ENCODE results near the gene ALDOA. TPM values are rescaled to one million over a fixed set of nuclear protein-coding genes. Genes with fewer than 3 reads are reported as not detected.

ALDOA gene
- total and polyA plus RNA-seq, 9 of the 15 experiments (the other 6 are each of a cell fraction or from before 2014, with no cell fraction given), result 311 to 2,224 (median 1,293) TPM

GRCh38 chr16:30027588-30028437, 37.7 kb upstream of the ALDOA start:
- no peak overlapping the region for H3K4me3 ChIP-seq
- H3K9me1 ChIP-seq (ENCODE audit: control insufficient read depth, insufficient read depth, low read length), result peaks cover 4% of the 10 kb centered on the region
- WGBS (ENCODE audit: insufficient coverage, low coverage, missing lambda C conversion rate), result 0% methylated on average over 9 of the region's 13 CpGs
- no peak overlapping the region for H3K4me2 ChIP-seq (ENCODE audit: insufficient read depth, low read length)
- peaks cover 17 to 79% of the 10 kb centered on the region in 2 experiments for H3K27me3 ChIP-seq (ENCODE audit: control insufficient read depth in 2 of 2, insufficient read depth in 2 of 2, low read length in 2 of 2)
- no TSS peak for BruUV-seq (replicated peaks)
- FAIRE-seq (no peak), ATAC-seq (no peak), DNase-seq (ENCODE audit: extremely low read depth in 1 of 4, low spot score in 3 of 4) (no peak)
- H3K79me2 ChIP-seq (ENCODE audit: control insufficient read depth, insufficient read depth, low read length), result no peaks in the 10 kb centered on the region
- no peaks in the 10 kb centered on the region for H3K36me3 ChIP-seq (ENCODE audit: control insufficient read depth, insufficient read depth, low read length)
- in situ Hi-C loops (cut with MboI) (loop anchor here (10.0 kb wide), 1 partner anchor 333 kb away; no protein-coding TSS in a partner anchor), intact Hi-C loops (cut with micrococcal nuclease) (loop anchor here (10.0 kb wide), 1 partner anchor 213 kb away; the partner anchor contains the start of genes PAGR1 and PRRT2)
- ChIA-PET CTCF (ENCODE audit: low intra/inter-chr PET ratio) (no interaction called here), POLR2A (no interaction called here)
- TF ChIP-seq ZEB2 (IDR thresholded peaks at IDR 0.05) (no peak), NR2F6 (CRISPR knock-in tag; IDR thresholded peaks at IDR 0.05) (no peak), THRB (CRISPR knock-in tag; conservative IDR thresholded peaks at IDR 0.05) (no peak), ZNF76 (CRISPR knock-in tag; IDR thresholded peaks at IDR 0.05; ENCODE audit: borderline replicate concordance) (no peak), ZBTB8A (IDR thresholded peaks at IDR 0.05; ENCODE audit: partially characterized antibody) (no peak), ELF4 (CRISPR knock-in tag; IDR thresholded peaks at IDR 0.05) (no peak), MCM3 (IDR thresholded peaks at IDR 0.05) (no peak), DIDO1 (tag; IDR thresholded peaks at IDR 0.05; ENCODE audit: low read depth) (no peak), CBX8 (IDR thresholded peaks at IDR 0.05; ENCODE audit: borderline replicate concordance, extremely low read depth, low read depth, low read length, poor library complexity, severe bottlenecking) (no peak), HMG20B (CRISPR knock-in tag; IDR thresholded peaks at IDR 0.05) (no peak), CTBP1 (IDR thresholded peaks at IDR 0.05; ENCODE audit: borderline replicate concordance) (no peak), SAFB2 (IDR thresholded peaks at IDR 0.05; ENCODE audit: borderline replicate concordance, low read depth, low read length, severe bottlenecking) (no peak), ZNF133 (CRISPR knock-in tag; IDR thresholded peaks at IDR 0.05) (no peak), POLR3A (IDR thresholded peaks at IDR 0.05; ENCODE audit: borderline replicate concordance, extremely low read depth, insufficient read depth, insufficient read length) (no peak), ZNF699 (CRISPR knock-in tag; IDR thresholded peaks at IDR 0.05; ENCODE audit: insufficient replicate concordance) (no peak), HDAC1 (IDR thresholded peaks at IDR 0.05) (no peak), MLX (CRISPR knock-in tag; conservative IDR thresholded peaks at IDR 0.05) (no peak)
- peaks cover 13% of the 10 kb centered on the region; the same call in 1 of the 2 replicates for H4K20me1 ChIP-seq (replicated peaks; ENCODE audit: control insufficient read depth, insufficient read depth, low read length)
- H3K27ac ChIP-seq (ENCODE audit: extremely low read depth, low read depth, low read length), result no peak overlapping the region
- no peak overlapping the region for H2AFZ ChIP-seq (ENCODE audit: low read depth, low read length)
- H3K4me1 ChIP-seq (replicated peaks in 1 of 2; ENCODE audit: control insufficient read depth in 2 of 2, insufficient read depth in 2 of 2, low read length in 2 of 2), result peaks cover 0 to 31% of the 10 kb centered on the region in 2 experiments; a peak in 2 of 5 replicates
- no peaks in the 10 kb centered on the region for H3K9me3 ChIP-seq (replicated peaks; ENCODE audit: control insufficient read depth, insufficient read depth, low read depth, low read length)
- no peak overlapping the region for H3K9ac ChIP-seq (ENCODE audit: insufficient read depth in 1 of 2, low read depth in 2 of 2, low read length in 2 of 2)

All from K562 (cell line).